CD14-positive monocyte (primary cell): ENCODE data around the gene TBPL1. TPM values are rescaled to one million over a fixed set of nuclear protein-coding genes. Genes with fewer than 3 reads are reported as not detected.

Experiments
- DNase-seq, 3 donors: peaks; one replicate each; pipeline ENCODE4 v3.0.0-alpha.2; 2011 to 2022
- H2AFZ ChIP-seq: 2 replicates; pipeline ENCODE4 v1.6.0; 2012; ENCODE audit warnings: mild to moderate bottlenecking, low read depth, low read length, inconsistent platforms; ENCODE audit not compliant: insufficient read depth, poor library complexity, severe bottlenecking
- H3K27ac ChIP-seq, 2 donors: 1 replicate in 1 of 2; 2 replicates in 1 of 2; pipeline ENCODE4 v1.5.1; 2012 to 2013; ENCODE audit warnings: low read length in 2 of 2, control low read depth in 1 of 2, inconsistent platforms in 1 of 2, low read depth in 1 of 2, mild to moderate bottlenecking in 1 of 2
- H3K27me3 ChIP-seq, 2 donors: one replicate each; pipeline versions ENCODE4 v1.6.0 to v1.6.1; 2011 to 2013; ENCODE audit warnings: low read length in 2 of 2; ENCODE audit not compliant: control insufficient read depth in 2 of 2, insufficient read depth in 2 of 2
- H3K36me3 ChIP-seq, 2 donors: replicated peaks in 1 of 2; 1 replicate in 1 of 2; 2 replicates in 1 of 2; pipeline versions ENCODE4 v1.5.1 to v1.6.1; 2012 to 2013; ENCODE audit warnings: low read length in 2 of 2, control low read depth in 1 of 2, inconsistent platforms in 1 of 2, mild to moderate bottlenecking in 1 of 2; ENCODE audit not compliant: insufficient read depth in 2 of 2, control insufficient read depth in 1 of 2
- H3K4me1 ChIP-seq, 2 donors: 1 replicate in 1 of 2; 2 replicates in 1 of 2; pipeline versions ENCODE4 v1.5.1 to v1.6.1; 2012 to 2013; ENCODE audit warnings: low read length in 2 of 2, control low read depth in 1 of 2, inconsistent platforms in 1 of 2, mild to moderate bottlenecking in 1 of 2, moderate library complexity in 1 of 2; ENCODE audit not compliant: insufficient read depth in 2 of 2, control insufficient read depth in 1 of 2
- H3K4me2 ChIP-seq: replicated peaks from 2 replicates; pipeline ENCODE3; 2012; ENCODE audit warnings: low read length, moderate library complexity, mild to moderate bottlenecking; ENCODE audit not compliant: poor library complexity, severe bottlenecking; ENCODE audit errors: extremely low read depth
- H3K4me3 ChIP-seq, 3 experiments: fragments of 200-600 bp in 1 of 3; sonication (generic) in 1 of 3; replicated peaks in 1 of 3; 1 replicate in 2 of 3; 2 replicates in 1 of 3; pipeline ENCODE4 v1.5.1; 2011 to 2013; ENCODE audit warnings: low read length in 3 of 3, mild to moderate bottlenecking in 3 of 3, control low read depth in 2 of 3, low read depth in 2 of 3, inconsistent platforms in 1 of 3, moderate library complexity in 1 of 3
- H3K79me2 ChIP-seq: 2 replicates; pipeline ENCODE4 v1.6.0; 2012; ENCODE audit warnings: mild to moderate bottlenecking, control low read depth, inconsistent platforms, low read length, moderate library complexity; ENCODE audit not compliant: insufficient read depth
- H3K9ac ChIP-seq: 2 replicates; pipeline ENCODE4 v1.6.0; 2017; ENCODE audit warnings: low read length, mild to moderate bottlenecking; ENCODE audit not compliant: insufficient read depth, poor library complexity, severe bottlenecking
- H3K9me3 ChIP-seq, 2 donors: replicated peaks in 1 of 2; 1 replicate in 1 of 2; 2 replicates in 1 of 2; pipeline versions ENCODE4 v1.5.1 to v1.6.1; 2012 to 2013; ENCODE audit warnings: low read length in 2 of 2, control low read depth in 1 of 2; ENCODE audit not compliant: control insufficient read depth in 1 of 2, insufficient read depth in 1 of 2
- H4K20me1 ChIP-seq: 2 replicates; pipeline ENCODE4 v1.6.0; 2012; ENCODE audit warnings: mild to moderate bottlenecking, low read length, control low read depth, moderate library complexity; ENCODE audit not compliant: insufficient read depth
- H3K27ac Mint-ChIP-seq, 7 donors: one replicate each; pipeline ENCODE4 v1.8.0; 2020; ENCODE audit warnings: mild to moderate bottlenecking in 7 of 7, mixed read lengths in 7 of 7, moderate library complexity in 6 of 7, inconsistent platforms in 2 of 7
- H3K27me3 Mint-ChIP-seq, 3 donors: one replicate each; pipeline ENCODE4 v1.8.0; 2021 to 2022; ENCODE audit warnings: low read depth in 3 of 3, mild to moderate bottlenecking in 3 of 3, mixed read lengths in 3 of 3, moderate library complexity in 3 of 3, inconsistent platforms in 1 of 3
- H3K36me3 Mint-ChIP-seq, 2 donors: one replicate each; pipeline ENCODE4 v1.8.0; 2020; ENCODE audit warnings: mixed read lengths in 2 of 2, inconsistent platforms in 1 of 2, mild to moderate bottlenecking in 1 of 2
- H3K4me1 Mint-ChIP-seq: one replicate; pipeline ENCODE4 v1.8.0; 2020; ENCODE audit warnings: mild to moderate bottlenecking, mixed read lengths
- H3K4me3 Mint-ChIP-seq, 2 donors: one replicate each; pipeline ENCODE4 v1.8.0; 2020; ENCODE audit warnings: mild to moderate bottlenecking in 2 of 2, mixed read lengths in 2 of 2, moderate library complexity in 1 of 2
- H3K9me3 Mint-ChIP-seq, 7 donors: one replicate each; pipeline ENCODE4 v1.8.0; 2020 to 2022; ENCODE audit warnings: mixed read lengths in 7 of 7, mild to moderate bottlenecking in 6 of 7, moderate library complexity in 6 of 7, inconsistent platforms in 2 of 7
- WGBS: methylation state at CpG from one replicate; pipeline ENCODE4 v1.1.5; 2013; ENCODE audit warnings: missing lambda C conversion rate; ENCODE audit not compliant: insufficient coverage; 5-methylcytosine and 5-hydroxymethylcytosine counted together
- intact Hi-C, 2 donors: fragments of 100-400 bp; cut with micrococcal nuclease; formaldehyde crosslinking; loops; one replicate each; pipeline versions ENCODE4 v1.15.0 to v1.15.1; 2023
- polyA plus RNA-seq, 3 donors: library from polyadenylated mRNA; depleted of rRNA in 1 of 3; unstranded in 2 of 3; stranded (reverse) in 1 of 3; fragments of 300-500 nt in 2 of 3; fragments of >200 nt in 1 of 3; fragmentation: Illumina TruSeq in 2 of 3; gene quantifications; 1 replicate in 2 of 3; 2 replicates in 1 of 3; pipeline ENCODE4 v1.2.3, GENCODE V29; 2012 to 2021
- TF ChIP-seq, protein P1 (sequence below): fragments of 200-600 bp; IDR thresholded peaks from one replicate; pipeline ENCODE4 v1.8.0; 2022; ENCODE audit warnings: antibody characterized with exemption, mild to moderate bottlenecking

Gene TBPL1
- polyA plus RNA-seq, 3 donors: 22.0 to 35.6 (median 35.5) TPM

DNA sequence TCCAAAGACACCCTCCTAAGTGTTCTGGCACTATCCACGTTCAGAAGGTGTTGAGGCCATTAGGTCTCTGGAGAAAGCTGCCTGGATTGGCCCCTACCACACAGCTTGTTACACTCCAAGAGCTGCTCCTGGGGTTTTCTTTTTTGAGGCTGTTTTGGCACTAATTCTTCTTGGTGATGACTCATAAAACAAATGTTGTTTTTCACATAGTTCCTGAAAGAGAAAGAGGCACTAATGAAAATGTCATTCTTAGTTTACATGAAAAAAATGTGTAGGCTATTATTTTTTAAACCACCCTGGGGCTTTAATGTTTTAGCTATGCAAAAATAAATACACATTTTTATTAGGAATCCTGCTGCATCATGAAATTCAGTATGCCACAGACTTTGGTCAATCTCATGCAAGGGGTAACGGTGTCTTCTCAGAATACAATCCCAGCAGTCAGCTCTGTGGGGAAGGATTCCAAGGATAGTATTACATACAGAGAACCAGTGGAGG lies 38.1 kb downstream of the TBPL1 start:
- intact Hi-C loops: no loop called here
- H3K4me1 ChIP-seq: no peaks in the 10 kb centered on the region
- Mint-ChIP-seq H3K36me3 (peaks cover 28 to 31% of the 10 kb centered on the region in 2 donors), H3K4me1 (peaks cover 4% of the 10 kb centered on the region), H3K9me3 (no peaks in the 10 kb centered on the region), H3K4me3 (no peak overlapping the region), H3K27ac (no peak overlapping the region), H3K27me3 (no peaks in the 10 kb centered on the region)
- no peak overlapping the region for H3K4me3 ChIP-seq
- no peak overlapping the region for H3K9ac ChIP-seq
- H2AFZ ChIP-seq: no peak overlapping the region
- no peaks in the 10 kb centered on the region for H4K20me1 ChIP-seq
- H3K27ac ChIP-seq: no peak overlapping the region
- H3K9me3 ChIP-seq: no peaks in the 10 kb centered on the region
- H3K27me3 ChIP-seq: no peaks in the 10 kb centered on the region
- no CpG with 5 or more reads among the region's 2 CpGs for WGBS
- H3K4me2 ChIP-seq: no peak overlapping the region
- H3K36me3 ChIP-seq: peaks cover 12 to 41% of the 10 kb centered on the region in 2 donors
- TF ChIP-seq, protein P1, sequence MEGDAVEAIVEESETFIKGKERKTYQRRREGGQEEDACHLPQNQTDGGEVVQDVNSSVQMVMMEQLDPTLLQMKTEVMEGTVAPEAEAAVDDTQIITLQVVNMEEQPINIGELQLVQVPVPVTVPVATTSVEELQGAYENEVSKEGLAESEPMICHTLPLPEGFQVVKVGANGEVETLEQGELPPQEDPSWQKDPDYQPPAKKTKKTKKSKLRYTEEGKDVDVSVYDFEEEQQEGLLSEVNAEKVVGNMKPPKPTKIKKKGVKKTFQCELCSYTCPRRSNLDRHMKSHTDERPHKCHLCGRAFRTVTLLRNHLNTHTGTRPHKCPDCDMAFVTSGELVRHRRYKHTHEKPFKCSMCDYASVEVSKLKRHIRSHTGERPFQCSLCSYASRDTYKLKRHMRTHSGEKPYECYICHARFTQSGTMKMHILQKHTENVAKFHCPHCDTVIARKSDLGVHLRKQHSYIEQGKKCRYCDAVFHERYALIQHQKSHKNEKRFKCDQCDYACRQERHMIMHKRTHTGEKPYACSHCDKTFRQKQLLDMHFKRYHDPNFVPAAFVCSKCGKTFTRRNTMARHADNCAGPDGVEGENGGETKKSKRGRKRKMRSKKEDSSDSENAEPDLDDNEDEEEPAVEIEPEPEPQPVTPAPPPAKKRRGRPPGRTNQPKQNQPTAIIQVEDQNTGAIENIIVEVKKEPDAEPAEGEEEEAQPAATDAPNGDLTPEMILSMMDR: no peak
- H3K79me2 ChIP-seq: no peaks in the 10 kb centered on the region
- no peak for DNase-seq

DNA sequence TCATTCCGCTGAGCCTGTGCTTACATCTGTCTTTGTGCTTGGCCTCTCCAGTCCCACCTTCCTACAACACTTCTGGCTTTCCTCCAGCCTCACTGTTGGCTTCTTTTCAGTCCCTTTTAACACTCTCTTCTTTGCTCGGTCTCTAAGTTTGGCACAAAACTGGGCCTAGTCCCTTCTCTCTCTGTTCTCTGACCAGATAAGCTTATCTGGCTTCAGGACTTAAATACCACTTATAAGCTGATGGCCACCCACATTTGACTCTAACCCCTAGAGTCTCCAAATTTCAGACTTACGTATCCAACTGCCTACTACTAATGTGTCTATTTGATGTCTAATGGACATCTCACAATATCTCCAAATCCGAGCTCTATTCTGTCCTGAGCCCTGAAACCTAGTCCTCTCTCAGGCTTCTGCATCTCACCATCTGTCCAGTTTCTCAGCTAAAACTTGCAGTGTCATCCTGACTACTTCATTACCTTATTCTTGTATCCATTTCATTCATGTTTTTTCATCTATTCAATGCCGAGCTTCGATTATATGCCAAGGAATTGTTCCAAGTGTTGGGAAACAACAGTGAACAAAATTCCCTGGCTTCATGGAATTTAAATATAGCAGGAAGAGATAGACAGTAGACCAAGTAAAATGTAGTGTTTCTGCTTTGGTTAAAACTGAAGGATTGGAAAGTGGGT lies 40.1 kb downstream of the TBPL1 start:
- no peak for DNase-seq
- Histone ChIP-seq H4K20me1 (no peaks in the 10 kb centered on the region), H3K4me3 (no peak overlapping the region), H3K27me3 (no peaks in the 10 kb centered on the region), H3K9me3 (no peaks in the 10 kb centered on the region), H2AFZ (no peak overlapping the region), H3K79me2 (no peaks in the 10 kb centered on the region), H3K4me2 (no peak overlapping the region), H3K36me3 (peaks cover 5 to 22% of the 10 kb centered on the region in 2 donors), H3K4me1 (no peaks in the 10 kb centered on the region), H3K27ac (no peak overlapping the region), H3K9ac (no peak overlapping the region)
- H3K27ac Mint-ChIP-seq: no peak overlapping the region
- intact Hi-C loops: no loop called here
- H3K9me3 Mint-ChIP-seq: no peaks in the 10 kb centered on the region
- H3K27me3 Mint-ChIP-seq: no peaks in the 10 kb centered on the region
- peaks cover 5% of the 10 kb centered on the region for H3K4me1 Mint-ChIP-seq
- peaks cover 15 to 16% of the 10 kb centered on the region in 2 donors for H3K36me3 Mint-ChIP-seq
- H3K4me3 Mint-ChIP-seq: no peak overlapping the region
- 94% methylated on average over 6 of the region's 6 CpGs for WGBS
- TF ChIP-seq, protein P1: no peak
